Liver (tissue), 3 donors: ENCODE measurements around the gene ITGA6.

ENCODE experiments used
- ATF3 ChIP-seq: IDR thresholded peaks from 2 replicates; pipeline ENCODE4 v1.6.1; 2016; ENCODE audit warnings: antibody characterized with exemption
- CTCF ChIP-seq: fragments of 150-350 bp; IDR thresholded peaks from 2 replicates; pipeline ENCODE4 v1.5.1; 2017; ENCODE audit warnings: improper control_type of control experiment, low read depth, low read length; ENCODE audit not compliant: missing input control
- EGR1 ChIP-seq, 2 donors: IDR thresholded peaks; 2 replicates each; pipeline ENCODE4 v1.6.1; 2016 to 2018; ENCODE audit warnings: antibody characterized with exemption in 2 of 2, low read depth in 2 of 2
- FOXA1 ChIP-seq: IDR thresholded peaks from 2 replicates; pipeline ENCODE4 v1.6.1; 2016; ENCODE audit warnings: antibody characterized with exemption
- JUND ChIP-seq, 2 donors: IDR thresholded peaks; 2 replicates each; pipeline ENCODE4 v1.6.1; 2016; ENCODE audit warnings: antibody characterized with exemption in 2 of 2
- MAX ChIP-seq: IDR thresholded peaks from 2 replicates; pipeline ENCODE4 v1.6.1; 2016; ENCODE audit warnings: antibody characterized with exemption
- RAD21 ChIP-seq, 2 donors: IDR thresholded peaks; 2 replicates each; pipeline ENCODE4 v1.6.1; 2016; ENCODE audit warnings: antibody characterized with exemption in 2 of 2, mild to moderate bottlenecking in 2 of 2
- REST ChIP-seq: IDR thresholded peaks from 2 replicates; pipeline ENCODE4 v1.6.1; 2016; ENCODE audit warnings: antibody characterized with exemption, mild to moderate bottlenecking
- TAF1 ChIP-seq: conservative IDR thresholded peaks from 2 replicates; pipeline ENCODE4 v1.6.1; 2016; ENCODE audit warnings: antibody characterized with exemption, mild to moderate bottlenecking
- YY1 ChIP-seq: IDR thresholded peaks from 2 replicates; pipeline ENCODE4 v1.6.1; 2016; ENCODE audit warnings: antibody characterized with exemption, mild to moderate bottlenecking
- ZBTB33 ChIP-seq: IDR thresholded peaks from 2 replicates; pipeline ENCODE4 v1.6.1; 2016; ENCODE audit warnings: antibody characterized with exemption
- donor health status: healthy.
- donor health status: healthy.

GRCh38 chr2:172554352-172555271 lies 127.2 kb downstream of the ITGA6 start:
- TF ChIP-seq REST (no peak), CTCF (no peak), JUND (IDR thresholded peaks at IDR 0.05) (no peak), YY1 (no peak), ATF3 (no peak), MAX (no peak), FOXA1 (no peak), EGR1 (IDR thresholded peaks at IDR 0.05; ENCODE audit: low read depth in 2 of 2) (no peak), RAD21 (IDR thresholded peaks at IDR 0.05) (no peak), ZBTB33 (no peak), TAF1 (no peak)
